GM18520 (cell line): ENCODE measurements around the gene EPAS1.

Experiments
- ATAC-seq: cut with Tn5 transposase; IDR thresholded peaks from one replicate; pipeline ENCODE4 v1.9.1; 2021; ENCODE audit not compliant: unreplicated experiment

Gene EPAS1

DNA sequence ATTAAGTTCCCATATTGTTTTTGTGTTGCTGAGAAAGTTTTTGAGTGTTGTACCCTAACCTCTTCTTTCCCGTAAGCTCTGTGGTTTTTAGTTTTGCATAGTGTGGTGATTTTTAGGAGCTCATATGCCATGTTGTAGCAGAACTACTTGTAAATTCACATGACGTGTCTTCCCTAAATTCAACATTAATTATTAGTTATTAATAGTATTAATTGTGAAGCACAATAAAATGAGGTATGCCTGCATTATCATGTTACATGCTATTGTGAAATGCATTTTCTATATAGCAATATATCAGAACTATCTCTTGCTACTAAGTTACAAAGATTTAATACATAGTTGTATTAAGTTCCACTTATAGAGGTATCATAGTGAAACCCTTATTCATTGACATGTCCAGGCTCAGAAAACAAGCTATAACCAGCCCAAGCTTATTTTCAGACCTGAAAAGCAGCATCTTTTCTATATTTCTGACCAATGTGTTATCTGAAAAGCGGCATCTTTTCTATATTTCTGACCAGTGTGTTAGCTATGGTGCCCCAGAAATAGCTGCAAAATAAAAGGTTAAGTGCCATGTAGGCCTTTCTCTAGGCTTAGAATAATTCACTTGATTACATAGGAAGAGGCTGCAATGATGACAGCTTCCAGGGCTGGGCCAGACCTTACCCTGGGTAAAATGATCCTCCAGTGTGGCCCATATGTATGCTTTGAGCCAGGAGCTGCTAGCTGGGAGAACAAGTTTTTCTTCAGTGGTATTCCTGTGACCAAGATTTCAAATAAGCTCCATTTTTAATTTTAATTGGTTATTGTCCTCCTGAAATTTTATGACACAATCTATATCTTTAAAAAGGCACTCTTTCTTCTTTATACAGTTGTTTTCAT, 21.6 kb downstream of the EPAS1 start:
- no peak for ATAC-seq

DNA sequence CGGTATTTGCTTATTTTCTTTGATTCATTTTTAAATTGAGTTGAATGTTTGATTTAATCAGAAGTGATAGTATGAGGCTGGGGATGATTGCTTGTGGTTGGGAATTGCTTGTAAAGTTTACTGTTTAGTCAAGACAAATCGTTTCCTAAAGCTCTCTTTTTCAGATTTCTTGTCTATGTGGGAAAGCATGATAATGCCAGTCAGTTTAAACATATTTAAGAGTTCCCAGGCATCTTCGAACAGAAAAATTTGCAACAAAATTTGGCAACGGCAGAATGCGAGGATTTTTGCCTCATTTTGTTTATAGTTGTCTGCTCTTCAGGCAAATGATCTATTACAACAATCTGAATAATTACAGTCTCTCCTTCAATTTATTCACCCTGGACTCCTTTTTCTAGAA, 22.5 kb downstream of the EPAS1 start:
- no peak for ATAC-seq

- no peak for ATAC-seq
Observed at GRCh38 chr2:46320141-46320567, 22.9 kb downstream of the EPAS1 start.

DNA sequence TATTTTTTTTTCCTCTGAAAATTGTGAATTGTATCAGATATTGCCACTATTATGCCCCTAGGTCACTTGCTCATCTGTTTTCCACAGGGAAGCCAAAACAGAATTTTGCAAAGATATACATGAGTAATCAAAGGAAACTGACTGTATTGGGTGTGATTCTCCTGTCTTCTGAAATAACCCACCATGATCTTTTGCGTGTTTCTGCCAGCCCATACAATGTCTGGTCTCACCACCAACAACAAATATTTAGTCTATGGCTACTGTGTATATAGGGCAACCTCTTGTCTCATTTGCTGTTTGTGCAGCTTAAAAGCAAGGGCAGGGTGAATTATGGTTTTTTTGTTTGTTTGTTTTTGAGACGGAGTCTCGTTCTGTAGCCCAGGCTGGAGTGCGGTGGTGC, 26.5 kb downstream of the EPAS1 start:
- no peak for ATAC-seq

DNA sequence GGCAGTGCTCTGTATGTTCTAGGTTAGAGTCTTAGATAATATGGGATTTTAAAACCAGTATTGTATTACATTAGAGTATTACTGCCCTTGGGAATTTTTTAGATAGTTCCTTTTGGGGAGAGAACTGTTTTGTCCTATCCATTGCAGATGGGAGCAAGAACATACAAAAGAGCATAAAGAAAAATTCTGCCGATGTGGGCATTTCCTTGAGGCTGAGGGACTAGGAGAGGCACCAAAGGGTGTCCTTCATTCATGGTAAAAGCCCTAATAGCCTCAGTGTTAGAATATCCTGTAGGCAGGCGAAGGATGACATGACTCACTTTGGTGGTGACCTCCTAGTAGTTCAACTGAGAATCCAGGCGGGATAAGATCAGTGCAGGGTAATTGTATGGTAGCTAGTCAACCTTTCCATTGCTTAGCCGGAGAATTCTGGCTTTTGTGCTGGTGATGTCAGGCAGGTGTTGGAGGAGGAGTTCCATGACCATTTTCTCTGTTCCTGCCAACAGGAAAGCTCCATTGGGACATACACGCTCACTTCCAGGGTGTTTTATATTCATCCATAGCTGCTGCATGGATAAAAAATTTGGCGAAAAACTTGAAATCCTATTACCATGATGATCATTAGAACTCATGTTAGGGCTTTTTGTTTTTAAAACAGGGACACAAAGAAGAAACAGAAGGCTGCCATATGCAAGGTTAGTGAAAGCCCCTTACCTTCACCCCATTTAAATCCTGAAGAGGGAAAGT, 28.1 kb downstream of the EPAS1 start:
- ATAC-seq: no peak

DNA sequence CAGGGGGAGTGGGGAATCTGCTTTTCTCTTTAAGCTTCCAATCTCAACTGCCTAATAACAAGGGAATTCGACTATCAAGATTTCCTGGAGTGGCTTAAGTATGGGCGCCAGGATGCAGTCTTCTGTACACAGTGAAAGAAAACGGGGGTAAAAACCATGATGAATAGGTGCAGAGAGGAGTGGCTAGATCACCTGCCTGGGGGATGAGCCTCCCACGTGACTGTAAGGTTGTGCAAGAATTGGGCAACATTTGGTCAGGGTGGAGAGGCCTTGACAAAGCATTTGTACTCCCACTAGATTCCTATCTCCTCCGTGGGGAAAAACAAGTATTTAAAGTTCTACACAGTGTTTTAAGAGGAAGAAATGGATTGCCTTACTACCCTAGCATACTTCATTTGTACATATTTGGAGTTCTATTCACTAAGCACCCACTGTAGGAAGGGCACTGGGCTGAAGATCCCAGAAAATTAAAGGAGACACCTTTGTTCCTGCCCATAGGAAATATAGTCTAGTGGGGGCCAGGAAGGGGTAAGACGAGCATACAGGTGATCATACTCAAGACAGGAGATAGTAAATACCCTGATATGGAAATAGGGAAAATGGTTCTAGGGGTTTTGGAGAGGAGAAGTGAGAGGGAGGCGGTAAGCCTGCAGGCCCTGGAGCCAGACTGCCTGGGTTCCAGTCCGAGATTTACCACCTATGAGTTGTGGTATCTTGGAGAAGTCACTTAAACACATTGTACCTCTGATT, 29.2 kb downstream of the EPAS1 start:
- ATAC-seq: no peak

- no peak for ATAC-seq
Observed at GRCh38 chr2:46327627-46328026, 30.4 kb downstream of the EPAS1 start.

GRCh38 chr2:46328291-46328690, 31.1 kb downstream of the EPAS1 start:
- ATAC-seq: no peak

GRCh38 chr2:46328829-46329228, 31.6 kb downstream of the EPAS1 start:
- ATAC-seq: no peak

DNA sequence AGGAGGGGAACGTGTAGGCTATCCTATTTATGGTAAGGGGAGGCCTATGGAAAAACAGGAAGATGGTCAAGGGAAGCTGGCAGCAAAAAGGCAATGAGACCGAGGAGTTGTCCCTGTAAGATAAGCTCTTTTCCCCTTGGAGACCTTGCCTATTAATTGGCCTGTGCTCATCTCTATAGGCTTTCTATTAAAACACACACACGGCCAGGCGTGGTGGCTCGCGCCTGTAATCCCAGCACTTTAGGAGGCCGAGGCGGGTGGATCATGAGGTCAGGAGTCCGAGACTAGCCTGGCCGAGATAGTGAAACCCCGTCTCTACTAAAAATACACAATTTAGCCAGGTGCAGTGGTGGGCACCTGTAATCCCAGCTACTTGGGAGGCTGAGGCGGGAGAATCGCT, 32.1 kb downstream of the EPAS1 start:
- ATAC-seq: no peak

DNA sequence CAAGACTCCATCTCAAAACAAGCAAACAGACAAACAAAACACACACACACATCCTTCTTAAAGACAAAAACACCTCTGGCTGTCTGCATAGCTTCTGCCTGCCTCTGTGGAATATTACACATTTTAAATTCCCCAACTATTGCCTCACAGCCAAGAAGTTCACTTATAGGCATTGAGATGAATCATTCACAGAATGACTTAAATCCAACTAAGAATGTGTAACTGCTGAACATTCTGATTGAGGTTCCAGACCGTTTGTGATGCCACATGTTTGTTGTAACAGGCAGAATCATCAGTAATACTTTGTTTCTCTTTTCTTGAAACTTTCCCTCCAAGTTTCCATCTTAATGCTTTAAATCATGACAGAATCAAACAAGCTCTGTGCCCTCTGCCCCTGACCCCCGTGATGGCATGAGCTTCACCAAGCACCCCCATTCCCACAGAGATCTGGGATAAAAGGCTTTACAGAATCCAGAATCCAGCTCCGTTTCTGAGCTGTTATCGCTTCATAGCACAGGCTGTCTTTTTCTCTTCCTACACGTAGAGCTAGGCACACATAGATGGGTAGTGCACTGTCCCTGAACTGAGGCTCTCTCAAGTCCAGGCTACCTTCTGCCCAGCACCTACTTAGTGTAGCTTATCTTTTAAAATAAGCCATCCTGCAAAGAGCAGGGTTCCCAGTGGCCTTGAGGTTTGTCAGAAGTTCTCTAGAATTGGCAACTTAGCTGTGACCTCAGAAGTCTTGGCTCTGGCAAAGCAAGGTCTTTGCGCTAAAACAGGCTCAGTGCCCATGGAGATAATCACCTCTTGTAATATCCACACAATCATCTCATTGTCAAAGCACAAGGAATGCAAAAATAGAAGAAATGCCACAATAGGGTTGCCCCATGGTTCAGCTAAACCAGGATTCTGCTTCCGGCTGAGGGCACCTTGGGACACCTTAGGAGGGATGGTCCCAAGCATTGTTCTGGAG, 32.9 kb downstream of the EPAS1 start:
- no peak for ATAC-seq

DNA sequence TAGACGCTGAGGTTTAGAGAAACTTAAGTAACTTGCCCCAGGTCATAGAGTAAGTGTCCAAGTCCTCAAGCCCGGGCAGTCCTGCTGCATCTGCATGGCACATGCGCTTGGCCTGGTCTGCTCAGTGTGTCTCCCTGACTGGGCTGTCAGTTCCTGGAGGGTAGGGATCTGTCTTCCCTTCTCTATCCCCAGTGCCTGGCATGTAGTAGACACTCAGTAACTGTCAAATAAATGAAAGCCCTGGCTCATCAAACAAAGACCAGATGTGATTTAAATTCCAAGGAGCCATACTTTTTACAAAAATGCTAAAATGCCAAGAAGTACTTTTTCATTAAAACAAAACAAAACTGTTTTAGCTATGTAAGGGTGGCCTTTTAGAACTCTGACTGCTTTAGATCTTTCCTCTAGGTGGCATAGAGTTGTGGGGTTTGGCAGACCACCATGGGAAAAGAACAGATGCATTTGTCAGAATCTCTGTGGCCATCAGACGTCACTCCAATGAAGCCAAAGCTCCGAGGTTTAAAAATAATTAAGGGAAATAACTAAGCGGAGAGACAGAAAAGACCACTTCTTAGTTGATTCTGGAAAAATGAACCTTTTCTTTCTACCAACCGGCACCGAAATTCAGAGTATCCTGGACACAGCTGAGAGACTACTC, 34.0 kb downstream of the EPAS1 start:
- no peak for ATAC-seq

- ATAC-seq: no peak
Observed at GRCh38 chr2:46332686-46333281, 35.6 kb downstream of the EPAS1 start.

DNA sequence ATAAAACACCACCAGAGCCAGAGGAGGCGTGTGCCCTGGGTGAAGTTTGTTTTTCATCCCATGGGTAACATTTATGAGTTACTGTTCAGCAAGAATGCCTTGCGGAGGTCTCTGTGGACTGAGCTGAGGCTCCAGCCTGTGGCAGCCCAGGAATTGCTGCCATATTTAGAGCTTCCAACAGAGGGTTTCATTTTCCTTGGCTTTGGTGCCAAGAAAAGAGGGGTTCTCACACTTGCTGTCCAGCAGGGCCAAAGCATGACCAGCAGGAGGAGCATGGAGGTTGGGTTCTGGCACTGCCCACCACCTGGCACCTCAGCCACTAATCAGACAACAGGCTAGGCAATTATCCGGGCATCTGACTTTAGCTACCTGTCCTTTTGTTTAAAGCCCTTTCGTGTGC, 36.7 kb downstream of the EPAS1 start:
- ATAC-seq: no peak

- no peak for ATAC-seq
Observed at GRCh38 chr2:46334389-46335271, 37.4 kb downstream of the EPAS1 start.

GRCh38 chr2:46335391-46336282, 38.4 kb downstream of the EPAS1 start:
- no peak for ATAC-seq

- ATAC-seq: no peak
Observed at GRCh38 chr2:46336283-46336959, 39.2 kb downstream of the EPAS1 start.
